Transverse colon (tissue), 4 donors: ENCODE data around the gene CGB3. TPM values are rescaled to one million over a fixed set of nuclear protein-coding genes. Genes with fewer than 3 reads are reported as not detected.
"Not testable (repeated sequence)": the region's sequence is repeated elsewhere in the genome, so short reads cannot be mapped to it uniquely, and the experiment has no call there.

Experiments used
- DNase-seq: peaks from one replicate; pipeline ENCODE4 v3.0.0-alpha.2; 2019
- H3K27ac ChIP-seq, 4 donors: fragments of 200-600 bp; sonication (generic); 2 replicates each; pipeline ENCODE4 v1.5.1; 2016 to 2018; ENCODE audit warnings: inconsistent platforms in 4 of 4
- H3K27me3 ChIP-seq: fragments of 200-600 bp; sonication (generic); 2 replicates; pipeline ENCODE4 v1.5.1; 2017; ENCODE audit warnings: inconsistent platforms
- H3K36me3 ChIP-seq, 4 donors: fragments of 200-600 bp; sonication (generic); 2 replicates each; pipeline ENCODE4 v1.5.1; 2017 to 2019; ENCODE audit warnings: inconsistent platforms in 4 of 4
- H3K4me1 ChIP-seq, 4 donors: fragments of 200-600 bp; sonication (generic); 2 replicates each; pipeline ENCODE4 v1.5.1; 2017 to 2020; ENCODE audit warnings: inconsistent platforms in 4 of 4
- H3K4me3 ChIP-seq, 4 donors: fragments of 200-600 bp; sonication (generic); 1 replicate in 1 of 4; 2 replicates in 3 of 4; pipeline versions ENCODE4 v1.5.1 to v1.6.1; 2017 to 2019; ENCODE audit warnings: inconsistent platforms in 4 of 4
- H3K9me3 ChIP-seq, 2 donors: fragments of 200-600 bp; sonication (generic); 2 replicates each; pipeline ENCODE4 v1.5.1; 2017 to 2019; ENCODE audit warnings: inconsistent platforms in 2 of 2
- CTCF ChIP-seq, 5 experiments: fragments of 200-600 bp in 3 of 5; fragments of 450-650 bp in 2 of 5; sonication (generic) in 3 of 5; IDR thresholded peaks; 1 replicate in 2 of 5; 2 replicates in 3 of 5; pipeline ENCODE4 v1.5.1; 2016 to 2017; ENCODE audit warnings: antibody characterized with exemption in 5 of 5, inconsistent platforms in 3 of 5, mild to moderate bottlenecking in 2 of 5, moderate library complexity in 1 of 5
- EP300 ChIP-seq: sonication (generic); formaldehyde crosslinking; IDR thresholded peaks from one replicate; pipeline ENCODE4 v1.6.1; 2017; ENCODE audit warnings: antibody characterized with exemption, low read depth
- POLR2A ChIP-seq: fragments of 450-650 bp; IDR thresholded peaks from one replicate; pipeline ENCODE4 v1.6.1; 2016; ENCODE audit warnings: antibody characterized with exemption, mild to moderate bottlenecking, moderate library complexity
- POLR2AphosphoS5 ChIP-seq, 3 donors: sonication (generic); formaldehyde crosslinking; IDR thresholded peaks; one replicate each; pipeline ENCODE4 v1.6.1; 2016; ENCODE audit warnings: antibody characterized with exemption in 3 of 3
- WGBS, 2 donors: methylation state at CpG; one replicate each; pipeline ENCODE4 v1.1.5; 2018; ENCODE audit warnings: low coverage in 1 of 2; 5-methylcytosine and 5-hydroxymethylcytosine counted together
- in situ Hi-C, 4 donors: fragments of 200-750 bp; cut with MboI; loops; one replicate each; pipeline versions ENCODE4 v1.15.0 to v1.15.1; 2017; ENCODE audit warnings: low sequenced_read_pairs in 3 of 4, low pct_ligation_motif_present in 1 of 4, low pct_unique_long_range_greater_than_20kb in 1 of 4
- intact Hi-C: fragments of 100-400 bp; cut with DNase I; formaldehyde crosslinking; loops from one replicate; pipeline ENCODE4 v1.15.1; 2023; ENCODE audit warnings: low total_unique reads
- total RNA-seq, 4 donors: library from RNA; depleted of rRNA; stranded (reverse); fragments of >200 nt; gene quantifications; one replicate each; pipeline ENCODE4 v1.1.0, GENCODE V29; 2016

The CGB3 gene
- not detected for total RNA-seq

DNA sequence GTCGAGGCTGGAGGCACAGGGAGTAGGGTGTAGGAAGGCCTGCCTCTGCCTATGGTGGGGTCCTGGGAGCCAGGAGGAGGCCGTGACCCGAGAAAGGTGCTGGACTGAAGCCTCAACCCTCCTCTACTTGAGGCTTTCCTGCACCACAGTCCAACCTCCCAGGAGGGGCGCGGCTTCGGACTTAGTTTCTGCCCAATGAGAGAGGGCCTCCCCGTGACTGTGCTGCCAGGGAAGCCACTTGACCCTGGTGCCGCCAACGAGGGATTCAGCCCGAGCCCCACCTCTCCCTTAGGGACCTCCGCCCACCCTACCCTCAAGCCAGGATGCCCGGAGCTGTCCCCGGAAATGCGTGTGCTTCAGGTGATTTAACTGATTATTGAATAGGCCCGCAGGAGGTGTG is at the start of gene CGB3:
TSS of gene CGB3 (minus strand) at position 101 of the 400 bp plus-strand sequence. CDS start 362 bp downstream, outside the sequence.
- H3K4me1 ChIP-seq, DNase-seq, in situ Hi-C loops, H3K4me3 ChIP-seq, intact Hi-C loops, H3K9me3 ChIP-seq, H3K36me3 ChIP-seq, H3K27ac ChIP-seq: not testable (repeated sequence)
- H3K27me3 ChIP-seq: peaks cover 25% of the 10 kb centered on the region
- 60% methylated on average over 9 of the region's 15 CpGs; no CpG with 5 or more reads in 1 of the 2 donors for WGBS, 2 donors

- H3K27me3 ChIP-seq: peaks cover 77% of the 10 kb centered on the region
- H3K9me3 ChIP-seq: no peaks in the 10 kb centered on the region
- no peak for TF ChIP-seq CTCF (IDR thresholded peaks at IDR 0.05)
- no peak for TF ChIP-seq POLR2A
- no peak for TF ChIP-seq POLR2AphosphoS5 (IDR thresholded peaks at IDR 0.05)
- no peak for TF ChIP-seq EP300
- 22% methylated on average over 29 of the region's 93 CpGs; no CpG with 5 or more reads in 1 of the 2 donors for WGBS, 2 donors
- H3K36me3 ChIP-seq: no peaks in the 10 kb centered on the region
- no peak for DNase-seq
- in situ Hi-C loops: no loop called here
- intact Hi-C loops: no loop called here
- H3K27ac ChIP-seq: no peak overlapping the region
- H3K4me3 ChIP-seq: peak overlapping the region in 1 of 4 donors; percentile 7
- H3K4me1 ChIP-seq: peaks cover 0 to 8% (median 2%) of the 10 kb centered on the region in 4 donors
Measured at GRCh38 chr19:49071860-49072547, 47.9 kb upstream of the CGB3 start.

- 93% methylated on average over 13 to 21 of the region's 21 CpGs for WGBS, 2 donors
- no peak for DNase-seq
- TF ChIP-seq CTCF (IDR thresholded peaks at IDR 0.05) (no peak), EP300 (no peak)
- Histone ChIP-seq H3K4me1 (peaks cover 0 to 8% (median 3%) of the 10 kb centered on the region in 4 donors), H3K4me3 (no peak overlapping the region), H3K27ac (no peak overlapping the region), H3K9me3 (no peaks in the 10 kb centered on the region), H3K27me3 (peaks cover 93% of the 10 kb centered on the region), H3K36me3 (no peaks in the 10 kb centered on the region)
- intact Hi-C loops (no loop called here), in situ Hi-C loops (no loop called here)
Measured at GRCh38 chr19:49070416-49070815, 46.3 kb upstream of the CGB3 start.

- 92% methylated on average over 9 of the region's 9 CpGs; no CpG with 5 or more reads in 1 of the 2 donors for WGBS, 2 donors
- in situ Hi-C loops: no loop called here
- no peak overlapping the region for H3K27ac ChIP-seq
- no peak for TF ChIP-seq POLR2AphosphoS5 (IDR thresholded peaks at IDR 0.05)
- no peak for TF ChIP-seq CTCF (IDR thresholded peaks at IDR 0.05)
- TF ChIP-seq POLR2A: no peak
- TF ChIP-seq EP300: no peak
- H3K36me3 ChIP-seq: no peaks in the 10 kb centered on the region
- DNase-seq: no peak
- no peaks in the 10 kb centered on the region for H3K9me3 ChIP-seq
- intact Hi-C loops: no loop called here
- peaks cover 0 to 17% (median 12%) of the 10 kb centered on the region in 4 donors for H3K4me1 ChIP-seq
- H3K27me3 ChIP-seq: peaks cover 100% of the 10 kb centered on the region
- H3K4me3 ChIP-seq: no peak overlapping the region
Measured at GRCh38 chr19:49069026-49069425, 44.9 kb upstream of the CGB3 start.

GRCh38 chr19:49067554-49067953 is 43.4 kb upstream of the CGB3 start:
- H3K4me3 ChIP-seq: no peak overlapping the region
- in situ Hi-C loops (no loop called here), intact Hi-C loops (no loop called here)
- H3K36me3 ChIP-seq: no peaks in the 10 kb centered on the region
- H3K27me3 ChIP-seq: peaks cover 100% of the 10 kb centered on the region
- WGBS, 2 donors: 52 to 80% methylated on average over 1 to 3 of the region's 3 CpGs
- no peak for DNase-seq
- no peak overlapping the region for H3K27ac ChIP-seq
- H3K9me3 ChIP-seq: no peaks in the 10 kb centered on the region
- no peak for TF ChIP-seq POLR2A
- no peak for TF ChIP-seq CTCF (IDR thresholded peaks at IDR 0.05)
- no peak for TF ChIP-seq POLR2AphosphoS5 (IDR thresholded peaks at IDR 0.05)
- TF ChIP-seq EP300: no peak
- H3K4me1 ChIP-seq: peaks cover 0 to 17% (median 12%) of the 10 kb centered on the region in 4 donors
